Mesothelial cell of epicardium (in vitro differentiated cells): ENCODE measurements around the gene NGF. TPM values are rescaled to one million over a fixed set of nuclear protein-coding genes. Genes with fewer than 3 reads are reported as not detected.

Experiments used
- DNase-seq, 2 experiments: peaks; one replicate each; pipeline ENCODE4 v3.0.0; 2021; ENCODE audit warnings: low spot score in 2 of 2; ENCODE audit not compliant: unreplicated experiment in 2 of 2
- H3K27ac Mint-ChIP-seq: 2 replicates; pipeline ENCODE4 v1.8.0; 2021; ENCODE audit warnings: mixed read lengths
- H3K27me3 Mint-ChIP-seq: 2 replicates; pipeline ENCODE4 v1.8.0; 2021; ENCODE audit warnings: low read depth, mixed read lengths
- H3K36me3 Mint-ChIP-seq: 2 replicates; pipeline ENCODE4 v1.8.0; 2021; ENCODE audit warnings: mixed read lengths
- H3K4me1 Mint-ChIP-seq: 2 replicates; pipeline ENCODE4 v1.8.0; 2021; ENCODE audit warnings: mixed read lengths
- H3K4me3 Mint-ChIP-seq: 2 replicates; pipeline ENCODE4 v1.8.0; 2021; ENCODE audit warnings: mild to moderate bottlenecking, moderate library complexity, mixed read lengths
- H3K9me3 Mint-ChIP-seq: 2 replicates; pipeline ENCODE4 v1.8.0; 2021; ENCODE audit warnings: mixed read lengths
- total RNA-seq: library from RNA; stranded (reverse); gene quantifications from 3 replicates; pipeline ENCODE4 v1.2.1, GENCODE V29; 2021
- TF ChIP-seq, protein P1 (sequence below): fragments of 200-600 bp; sonication (generic); IDR thresholded peaks from one replicate; pipeline ENCODE4 v1.5.0; 2021; ENCODE audit warnings: antibody characterized with exemption; ENCODE audit not compliant: unreplicated experiment

NGF gene
- total RNA-seq, 1 donor from 2014 or later, result 4.2 TPM

GRCh38 chr1:115307661-115308060 lies 30.4 kb downstream of the NGF start:
- H3K27ac Mint-ChIP-seq, result no peak overlapping the region
- H3K36me3 Mint-ChIP-seq, result no peaks in the 10 kb centered on the region
- no peaks in the 10 kb centered on the region for H3K27me3 Mint-ChIP-seq
- no peak for DNase-seq
- H3K4me1 Mint-ChIP-seq, result peaks cover 5% of the 10 kb centered on the region
- TF ChIP-seq, protein P1, sequence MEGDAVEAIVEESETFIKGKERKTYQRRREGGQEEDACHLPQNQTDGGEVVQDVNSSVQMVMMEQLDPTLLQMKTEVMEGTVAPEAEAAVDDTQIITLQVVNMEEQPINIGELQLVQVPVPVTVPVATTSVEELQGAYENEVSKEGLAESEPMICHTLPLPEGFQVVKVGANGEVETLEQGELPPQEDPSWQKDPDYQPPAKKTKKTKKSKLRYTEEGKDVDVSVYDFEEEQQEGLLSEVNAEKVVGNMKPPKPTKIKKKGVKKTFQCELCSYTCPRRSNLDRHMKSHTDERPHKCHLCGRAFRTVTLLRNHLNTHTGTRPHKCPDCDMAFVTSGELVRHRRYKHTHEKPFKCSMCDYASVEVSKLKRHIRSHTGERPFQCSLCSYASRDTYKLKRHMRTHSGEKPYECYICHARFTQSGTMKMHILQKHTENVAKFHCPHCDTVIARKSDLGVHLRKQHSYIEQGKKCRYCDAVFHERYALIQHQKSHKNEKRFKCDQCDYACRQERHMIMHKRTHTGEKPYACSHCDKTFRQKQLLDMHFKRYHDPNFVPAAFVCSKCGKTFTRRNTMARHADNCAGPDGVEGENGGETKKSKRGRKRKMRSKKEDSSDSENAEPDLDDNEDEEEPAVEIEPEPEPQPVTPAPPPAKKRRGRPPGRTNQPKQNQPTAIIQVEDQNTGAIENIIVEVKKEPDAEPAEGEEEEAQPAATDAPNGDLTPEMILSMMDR, result no peak
- H3K4me3 Mint-ChIP-seq, result no peak overlapping the region
- H3K9me3 Mint-ChIP-seq, result no peaks in the 10 kb centered on the region

GRCh38 chr1:115306146-115306545 lies 31.9 kb downstream of the NGF start:
- TF ChIP-seq, protein P1, result no peak
- Mint-ChIP-seq H3K36me3 (no peaks in the 10 kb centered on the region), H3K27me3 (no peaks in the 10 kb centered on the region), H3K4me3 (no peak overlapping the region), H3K9me3 (no peaks in the 10 kb centered on the region), H3K27ac (no peak overlapping the region), H3K4me1 (peaks cover 17% of the 10 kb centered on the region)
- DNase-seq, result no peak

DNA sequence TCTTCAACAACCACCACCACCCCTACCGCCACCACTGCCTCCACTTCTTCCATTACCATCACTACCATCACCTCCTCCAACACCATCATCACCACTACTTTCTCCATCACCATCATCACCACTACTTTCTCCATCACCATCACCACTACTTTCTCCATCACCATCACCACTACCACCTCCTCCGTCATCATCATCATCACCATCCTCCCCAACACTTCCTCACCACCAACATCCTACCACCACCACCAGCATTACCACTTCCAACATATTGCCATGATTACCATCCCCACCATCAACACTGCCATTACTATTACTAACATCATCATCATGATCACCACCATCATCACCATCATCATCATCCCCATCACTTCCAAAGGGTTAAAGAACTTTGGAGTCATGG lies 34.7 kb downstream of the NGF start:
- H3K27ac Mint-ChIP-seq, result no peak overlapping the region
- no peak overlapping the region for H3K4me3 Mint-ChIP-seq
- TF ChIP-seq, protein P1, result no peak
- H3K36me3 Mint-ChIP-seq, result no peaks in the 10 kb centered on the region
- no peaks in the 10 kb centered on the region for H3K9me3 Mint-ChIP-seq
- H3K27me3 Mint-ChIP-seq, result no peaks in the 10 kb centered on the region
- DNase-seq, result no peak
- peaks cover 39% of the 10 kb centered on the region for H3K4me1 Mint-ChIP-seq

DNA sequence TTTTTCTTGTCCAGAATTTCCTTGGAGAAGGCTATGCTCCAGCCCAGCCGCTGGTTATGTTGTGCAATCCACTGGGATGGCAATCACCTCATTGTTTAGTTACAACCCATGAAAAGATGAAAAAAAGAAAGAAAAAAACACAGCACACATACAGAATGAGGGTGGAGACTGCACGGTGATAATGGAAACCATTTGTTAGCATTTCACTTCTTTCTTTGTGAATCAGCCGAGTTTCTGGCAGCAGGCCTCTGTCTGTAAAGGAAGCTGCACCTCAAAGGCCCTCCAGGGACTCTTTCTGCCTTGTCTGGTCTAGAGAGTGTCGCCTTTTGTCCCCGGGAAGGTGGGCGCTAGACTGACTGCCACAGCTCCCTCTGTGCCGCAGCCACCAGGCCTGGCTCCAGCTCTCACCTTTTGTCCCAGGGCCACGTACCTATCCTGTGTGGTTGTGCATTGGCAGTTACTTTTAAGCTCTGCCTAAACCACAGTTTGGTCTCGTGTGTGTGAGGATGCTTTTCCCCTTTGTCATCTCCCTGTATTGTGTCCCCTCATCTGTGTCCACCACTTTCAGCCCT lies 35.6 kb downstream of the NGF start:
- Mint-ChIP-seq H3K4me3 (no peak overlapping the region), H3K36me3 (no peaks in the 10 kb centered on the region), H3K27ac (peak overlapping the region; percentile 71), H3K9me3 (no peaks in the 10 kb centered on the region), H3K4me1 (peaks cover 39% of the 10 kb centered on the region), H3K27me3 (no peaks in the 10 kb centered on the region)
- TF ChIP-seq, protein P1, result no peak
- no peak for DNase-seq

GRCh38 chr1:115301438-115302020 lies 36.5 kb downstream of the NGF start:
- peaks cover 39% of the 10 kb centered on the region for H3K4me1 Mint-ChIP-seq
- TF ChIP-seq, protein P1, result no peak

More at GRCh38 chr1:115301438-115302020, 36.5 kb downstream of the NGF start:
- H3K27me3 Mint-ChIP-seq, result no peaks in the 10 kb centered on the region
- H3K4me3 Mint-ChIP-seq, result no peak overlapping the region
- H3K9me3 Mint-ChIP-seq, result no peaks in the 10 kb centered on the region
- no peaks in the 10 kb centered on the region for H3K36me3 Mint-ChIP-seq
- DNase-seq, result no peak
- H3K27ac Mint-ChIP-seq, result peak overlapping the region; percentile 78
